ELR (cell line): ENCODE data around the gene AAMDC.

Experiments
- DNase-seq: peaks from one replicate; pipeline ENCODE4 v3.0.0-alpha.2; 2015; ENCODE audit warnings: low read depth

Gene AAMDC

DNA sequence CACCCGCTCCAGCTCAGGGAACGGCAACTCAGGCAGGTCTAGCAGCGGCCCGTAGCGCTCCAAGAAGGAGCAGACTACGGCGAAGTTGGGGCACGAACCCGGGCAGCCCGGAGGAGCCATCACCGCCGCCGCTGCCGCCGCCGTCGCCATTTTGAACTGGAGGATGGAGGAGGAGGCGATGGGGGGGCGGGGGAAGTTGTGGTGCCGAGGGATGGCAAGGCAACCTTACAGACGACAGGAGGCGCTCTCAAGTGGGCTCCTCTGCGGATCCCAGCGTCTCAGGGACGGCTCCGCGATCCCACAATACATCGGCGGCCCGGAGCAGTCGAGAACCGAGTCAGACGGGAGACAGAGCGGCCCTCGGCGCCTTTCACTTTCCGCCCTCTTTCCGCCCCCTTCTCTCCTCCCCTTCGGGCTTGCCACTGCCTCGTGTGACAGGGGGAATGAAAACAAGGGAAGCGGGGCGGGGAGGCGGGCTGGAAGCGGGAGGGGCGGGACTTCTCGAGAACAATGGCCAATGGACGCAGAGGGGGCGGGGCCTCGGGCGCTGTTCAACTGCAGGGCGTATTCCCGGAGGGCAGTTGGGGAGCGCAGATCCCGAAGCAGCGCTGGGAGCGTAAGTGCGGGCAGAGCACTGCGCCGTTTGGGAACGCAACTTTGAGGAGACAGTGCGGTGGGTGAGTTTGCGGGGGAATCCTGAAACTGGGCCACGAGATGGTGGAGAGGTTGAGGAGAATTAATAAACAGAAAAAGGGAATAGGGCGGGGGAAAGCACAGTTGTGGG, at the start of gene AAMDC, which contains the start of gene RSF1:
Gene AAMDC (plus strand): TSS at position 580 of the 784 bp plus-strand sequence. CDS start 21,353 bp downstream, outside the sequence.
Gene RSF1 (minus strand): TSS at position 158 of the 784 bp plus-strand sequence. CDS start 8 bp downstream, at position 150.
- DNase-seq: peak; percentile 98

- no peak for DNase-seq
These were observed 45.0 kb upstream of the AAMDC start for GRCh38 chr11:77775936-77776335.

DNA sequence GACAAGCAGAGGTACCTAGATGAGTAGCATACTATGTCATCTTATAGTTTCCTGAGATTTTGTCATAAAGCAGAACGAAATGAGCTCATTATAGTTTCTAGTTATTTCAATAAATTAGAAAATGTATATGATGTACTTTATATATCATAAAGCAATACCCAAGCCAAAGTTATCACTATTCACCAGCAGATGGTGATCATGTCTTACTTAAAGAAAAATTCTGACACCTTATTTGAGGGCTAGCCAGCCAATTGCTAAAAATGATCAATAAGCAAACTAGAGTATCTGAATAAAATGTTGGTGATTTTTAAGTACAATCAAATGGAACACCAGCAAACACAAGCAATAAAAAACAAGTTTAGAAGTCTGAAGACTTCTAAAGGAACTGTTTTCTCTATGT, 44.5 kb upstream of the AAMDC start:
- DNase-seq: peak; percentile 51

GRCh38 chr11:77778118-77778517, 42.8 kb upstream of the AAMDC start:
- no peak for DNase-seq

- DNase-seq: no peak
These were observed 42.4 kb upstream of the AAMDC start for GRCh38 chr11:77778549-77778948.

- peak; percentile 50 for DNase-seq
These were observed 41.0 kb upstream of the AAMDC start for GRCh38 chr11:77779935-77780334.

DNA sequence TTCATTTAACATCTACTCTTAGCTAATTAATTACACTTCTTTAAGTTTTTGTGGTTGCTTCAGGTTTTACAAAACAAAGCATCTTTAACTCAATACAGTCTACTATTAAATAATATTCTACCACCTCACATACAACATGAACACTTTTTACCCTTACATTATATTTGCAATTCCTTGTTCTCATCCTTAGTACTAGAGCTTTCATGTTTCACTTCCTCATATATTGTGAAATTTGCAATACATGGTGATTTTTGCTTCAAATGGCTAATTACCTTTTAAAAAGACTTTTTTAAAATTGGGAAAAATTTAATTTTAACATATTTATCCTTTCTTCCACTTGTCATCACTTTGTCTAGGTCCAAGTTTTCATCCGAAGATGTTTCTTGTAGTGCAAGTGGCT, 37.9 kb upstream of the AAMDC start:
- DNase-seq: no peak

DNA sequence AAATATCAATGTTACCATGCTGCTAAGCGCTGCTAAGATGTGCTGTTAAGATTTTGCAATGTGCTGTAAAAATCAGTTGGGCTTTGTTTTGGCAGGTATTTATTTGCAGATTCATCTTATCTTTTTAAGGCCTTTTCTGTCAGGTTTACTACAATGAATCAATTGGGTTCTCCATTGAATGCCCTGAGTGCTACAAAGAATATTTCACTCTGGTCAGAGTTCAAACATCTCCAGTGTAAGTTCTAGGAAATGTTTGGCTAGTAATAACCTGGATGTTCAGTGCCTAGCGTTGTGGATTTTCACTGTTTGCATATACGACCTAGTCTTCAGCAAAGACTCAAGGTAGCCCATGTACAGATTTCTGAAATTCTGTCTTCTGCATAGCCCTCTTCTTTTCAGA, 36.4 kb upstream of the AAMDC start:
- DNase-seq: no peak

GRCh38 chr11:77789061-77789730, 31.7 kb upstream of the AAMDC start:
- DNase-seq: no peak

GRCh38 chr11:77789731-77790476, 31.0 kb upstream of the AAMDC start:
- DNase-seq: no peak

DNA sequence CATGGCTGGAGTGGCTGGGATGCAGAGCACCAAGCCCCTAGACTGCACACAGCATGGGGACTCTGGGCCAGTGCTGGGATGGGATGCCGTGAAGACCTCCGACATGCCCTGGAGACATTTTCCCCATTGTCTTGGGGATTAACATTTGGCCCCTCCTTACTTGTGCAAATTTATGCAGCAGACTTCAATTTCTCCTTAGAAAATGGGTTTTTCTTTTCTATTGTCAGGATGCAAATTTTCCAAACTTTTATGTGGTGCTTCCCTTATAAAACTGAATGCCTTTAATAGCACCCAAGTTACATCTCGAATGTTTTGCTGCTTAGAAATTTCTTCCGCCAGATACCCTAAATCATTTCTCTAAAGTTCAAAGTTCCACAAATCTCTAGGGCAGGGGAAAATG, 29.6 kb upstream of the AAMDC start:
- no peak for DNase-seq

GRCh38 chr11:77793972-77794371, 27.0 kb upstream of the AAMDC start:
- DNase-seq: no peak

- DNase-seq: no peak
These were observed 21.6 kb upstream of the AAMDC start for GRCh38 chr11:77799338-77799737.

DNA sequence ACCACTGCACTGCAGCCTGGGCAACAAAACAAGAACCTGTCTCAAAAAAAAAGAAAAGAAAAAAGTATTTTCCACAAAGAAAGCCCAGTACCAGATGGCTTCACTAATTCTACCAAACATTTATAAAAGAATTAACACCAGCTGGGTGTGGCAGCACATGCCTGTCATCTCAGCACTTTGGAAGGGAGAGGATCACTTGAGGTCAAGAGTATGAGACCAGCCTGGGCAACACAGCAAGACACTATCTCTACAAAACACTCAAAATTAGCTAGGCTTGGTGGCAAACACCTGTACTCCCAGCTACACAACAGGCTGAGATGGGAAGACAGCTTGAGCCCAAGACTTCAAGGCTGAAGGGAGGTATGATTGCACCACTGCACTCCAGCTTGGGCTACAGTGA, 20.5 kb upstream of the AAMDC start:
- DNase-seq: no peak

DNA sequence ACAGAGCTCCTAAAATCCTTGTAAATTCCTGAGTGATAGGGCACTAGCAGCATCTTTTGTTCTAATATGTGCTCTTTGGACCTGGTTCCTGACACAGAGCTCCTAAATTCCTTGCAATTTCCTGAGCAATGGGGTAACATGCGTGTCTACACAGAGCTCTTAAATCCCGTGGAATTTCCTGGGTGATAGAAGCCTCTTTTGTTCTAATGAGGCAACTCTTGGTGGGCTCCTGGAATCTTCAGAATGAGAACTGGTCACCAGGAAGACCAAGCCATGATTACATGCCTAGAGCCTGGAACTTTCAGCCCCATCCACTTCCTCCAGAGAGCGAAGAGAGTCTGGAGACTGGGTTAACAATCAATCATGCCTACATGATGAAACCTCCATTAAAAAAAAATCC, 19.5 kb upstream of the AAMDC start:
- DNase-seq: no peak

DNA sequence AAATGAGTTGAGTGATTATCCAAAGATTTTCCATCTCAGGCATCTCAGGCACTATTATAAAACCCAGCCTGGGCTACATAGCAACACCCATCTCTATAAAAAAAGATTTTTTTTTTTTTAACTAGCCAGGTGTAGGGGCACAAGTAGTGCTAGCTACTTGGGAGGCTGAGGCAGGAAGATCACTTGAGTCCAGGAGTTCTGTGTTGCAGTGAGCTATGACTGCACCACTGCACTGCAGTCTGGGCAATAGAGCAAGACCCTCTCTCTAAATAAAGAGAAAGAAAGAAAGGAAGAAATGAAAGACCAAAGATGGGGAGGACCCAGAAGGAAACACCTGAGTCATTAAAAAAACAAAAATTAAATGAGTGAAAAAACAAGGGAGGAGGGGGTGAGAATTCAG, 14.5 kb upstream of the AAMDC start:
- no peak for DNase-seq

GRCh38 chr11:77806993-77807392, 14.0 kb upstream of the AAMDC start:
- DNase-seq: no peak

GRCh38 chr11:77813256-77813655, 7.7 kb upstream of the AAMDC start:
- peak; percentile 53 for DNase-seq

GRCh38 chr11:77814848-77815247, 6.1 kb upstream of the AAMDC start:
- no peak for DNase-seq

DNA sequence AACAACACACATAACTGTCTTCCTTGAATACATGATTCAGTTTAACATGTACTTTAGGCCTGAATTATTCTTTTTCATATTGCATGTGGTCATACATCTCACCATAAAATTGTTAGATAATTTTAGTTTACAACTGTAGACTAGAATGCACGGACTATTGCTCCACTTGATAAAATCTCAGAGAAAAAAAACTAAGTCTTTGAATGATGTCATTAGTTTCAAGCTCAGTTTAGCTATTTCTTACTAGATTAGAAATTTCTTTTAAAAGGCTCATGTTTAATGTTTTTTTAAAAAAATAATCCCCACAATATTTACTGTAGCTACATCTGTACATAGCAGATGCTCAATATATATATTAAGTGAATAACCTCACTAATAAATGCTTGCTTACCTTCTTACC, 5.5 kb upstream of the AAMDC start:
- no peak for DNase-seq

DNA sequence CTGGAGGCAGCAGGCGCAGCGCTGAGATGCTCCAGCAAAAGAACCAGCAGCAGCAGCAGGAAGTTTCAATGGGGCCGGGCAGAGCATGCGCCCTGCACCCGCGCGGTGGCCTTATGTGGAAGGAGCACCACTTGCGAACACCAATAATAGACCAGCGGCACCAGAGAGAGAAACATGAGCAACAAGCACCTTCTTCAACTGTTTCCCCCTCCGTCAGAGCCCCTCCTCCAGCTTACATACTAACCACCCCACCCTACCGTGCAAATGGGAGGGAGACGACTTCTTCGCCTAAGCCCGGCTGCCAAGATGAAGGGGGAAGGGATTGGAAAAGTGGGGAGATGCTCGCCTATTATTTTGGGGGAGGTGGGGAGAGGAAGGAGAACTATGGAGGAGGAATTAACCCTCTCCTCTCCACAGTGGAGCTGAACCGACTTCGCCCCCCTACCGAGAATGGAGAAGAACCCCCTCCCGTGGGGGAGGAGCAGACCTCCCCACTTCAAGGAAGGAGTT, 1.5 kb upstream of the AAMDC start:
- DNase-seq: peak; percentile 87

DNA sequence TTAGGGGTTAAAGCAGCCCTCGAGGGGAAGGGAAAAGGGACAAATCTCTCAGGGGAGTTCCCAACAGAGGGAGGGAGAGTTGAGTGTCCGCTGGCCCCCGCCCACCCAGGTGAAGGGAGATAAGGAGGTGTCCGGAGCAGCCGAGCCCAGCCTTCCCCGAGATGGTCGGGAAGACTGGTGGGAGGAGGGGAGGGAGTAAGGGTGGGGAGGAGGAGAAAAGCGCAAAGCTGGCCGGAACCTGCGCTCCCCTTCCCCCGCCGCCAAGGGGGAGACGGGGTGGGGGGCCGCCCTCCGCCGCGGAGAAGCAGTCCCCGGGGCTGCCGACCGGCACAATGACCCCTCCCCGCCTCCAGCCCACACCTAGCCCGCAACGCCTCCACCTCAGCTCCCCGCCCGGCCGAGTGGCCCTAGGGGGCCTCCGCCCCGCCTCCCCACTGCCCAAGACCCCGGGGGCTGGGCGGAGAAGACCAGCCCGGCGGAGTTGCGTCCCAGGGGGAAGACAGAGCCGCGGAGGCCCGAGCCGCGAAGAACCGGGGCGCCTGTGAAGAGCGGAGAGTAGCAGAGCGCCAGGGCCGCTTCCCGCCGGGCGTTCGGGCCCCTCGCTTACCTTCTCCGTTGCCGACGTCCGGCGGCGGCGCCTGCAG, 901 bp upstream of the AAMDC start:
- peak; percentile 54 for DNase-seq
